B cell (primary cell): ENCODE measurements around the gene PTGFRN.

Experiments used
- CTCF ChIP-seq: fragments of 200-600 bp; IDR thresholded peaks from one replicate; pipeline ENCODE4 v1.8.0; 2022; ENCODE audit warnings: antibody characterized with exemption, mild to moderate bottlenecking
- EZH2 ChIP-seq: IDR thresholded peaks from 2 replicates; pipeline ENCODE4 v1.6.1; 2012; ENCODE audit warnings: borderline replicate concordance, low read depth, mild to moderate bottlenecking, moderate library complexity, low read length; ENCODE audit not compliant: insufficient read depth, poor library complexity, severe bottlenecking

- TF ChIP-seq CTCF, result no peak
- TF ChIP-seq EZH2, result no peak
These were observed 62.4 kb downstream of the PTGFRN start for GRCh38 chr1:116971965-116972673.
